Progenitor cell of endocrine pancreas (in vitro differentiated cells): ENCODE data around the gene TBX6. TPM values are rescaled to one million over a fixed set of nuclear protein-coding genes. Genes with fewer than 3 reads are reported as not detected.

Experiments used
- DNase-seq: peaks from one replicate; pipeline ENCODE4 v3.0.0; 2021; ENCODE audit warnings: low spot score; ENCODE audit not compliant: unreplicated experiment
- H3K27ac Mint-ChIP-seq: 2 replicates; pipeline ENCODE4 v1.8.0; 2021; ENCODE audit warnings: mild to moderate bottlenecking, moderate library complexity, mixed read lengths
- H3K27me3 Mint-ChIP-seq: 2 replicates; pipeline ENCODE4 v1.8.0; 2021; ENCODE audit warnings: mixed read lengths
- H3K36me3 Mint-ChIP-seq: 2 replicates; pipeline ENCODE4 v1.8.0; 2022; ENCODE audit warnings: mixed read lengths; ENCODE audit not compliant: insufficient read depth
- H3K4me1 Mint-ChIP-seq: 2 replicates; pipeline ENCODE4 v1.8.0; 2021; ENCODE audit warnings: low read depth, mixed read lengths
- H3K4me3 Mint-ChIP-seq: 2 replicates; pipeline ENCODE4 v1.8.0; 2021; ENCODE audit warnings: low read depth, mild to moderate bottlenecking, moderate library complexity, mixed read lengths
- H3K9me3 Mint-ChIP-seq: 2 replicates; pipeline ENCODE4 v1.8.0; 2021; ENCODE audit warnings: low read depth, mixed read lengths
- long read RNA-seq: library from polyadenylated mRNA; unstranded; transcript quantifications from one replicate; pipeline ENCODE4 v2.0.0, GENCODE V29; 2020
- total RNA-seq: library from RNA; stranded (reverse); gene quantifications from 2 replicates; pipeline ENCODE4 v1.2.1, GENCODE V29; 2021
- TF ChIP-seq, protein P1 (sequence below): fragments of 200-600 bp; sonication (generic); IDR thresholded peaks from one replicate; pipeline ENCODE4 v1.5.0; 2021; ENCODE audit warnings: antibody characterized with exemption, mild to moderate bottlenecking; ENCODE audit not compliant: unreplicated experiment

The TBX6 gene
- total RNA-seq, result 3.5 and 3.9 TPM in 2 replicates
- long read RNA-seq, result 0 reads

DNA sequence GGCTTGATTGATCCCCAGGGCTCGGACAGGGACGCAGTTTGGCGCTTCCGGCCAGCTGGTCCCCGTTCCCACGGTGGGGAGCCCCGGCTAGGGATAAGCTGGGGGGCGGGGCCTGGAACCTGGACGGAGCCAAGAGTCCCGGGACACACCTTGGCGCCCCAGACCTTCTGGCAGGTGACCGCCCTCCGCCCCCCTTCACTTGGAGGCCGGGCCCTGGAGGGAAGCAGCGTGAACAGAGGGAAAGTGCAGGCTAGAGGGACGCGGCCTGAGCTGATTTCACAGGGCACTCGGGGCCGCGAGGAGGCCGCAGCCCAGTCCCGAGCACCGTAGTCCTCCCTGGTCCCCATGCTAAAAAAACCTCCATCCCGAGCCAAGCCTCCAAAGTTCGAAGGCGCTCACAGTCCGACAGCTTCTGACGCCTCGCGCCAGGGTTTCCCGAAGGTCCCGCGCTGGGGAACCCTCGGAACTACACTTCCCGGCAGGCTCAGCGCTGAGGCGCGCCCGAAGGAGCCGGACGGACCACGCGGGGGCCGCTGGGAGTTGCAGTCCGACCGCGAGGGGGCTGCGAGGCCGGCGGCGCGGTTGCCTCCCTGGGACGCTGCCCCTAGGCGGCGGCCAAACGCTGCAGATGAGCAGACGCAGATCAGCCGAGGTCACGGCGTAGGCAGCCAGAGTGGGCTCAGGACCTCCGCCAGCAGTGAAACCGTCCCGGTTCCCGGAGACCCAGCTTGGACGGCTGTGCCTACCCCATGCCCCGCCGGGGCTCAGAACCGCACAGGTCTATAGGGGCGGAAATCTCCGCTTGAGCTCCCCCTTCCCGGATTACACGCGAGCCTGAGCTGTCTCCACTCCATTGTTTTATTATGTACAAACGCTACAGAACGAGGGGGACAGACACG, at the start of gene TBX6:
Gene TBX6 (minus strand): TSS at position 451 of the 899 bp plus-strand sequence. CDS start 731 bp downstream, outside the sequence.
- peak; percentile 94 for DNase-seq
- Mint-ChIP-seq H3K27me3 (no peaks in the 10 kb centered on the region), H3K4me3 (peak within 1 kb of the TSS; percentile 77), H3K27ac (peak within 1 kb of the TSS; percentile 73), H3K4me1 (peaks cover 20% of the 10 kb centered on the region), H3K36me3 (peaks cover 10% of the 10 kb centered on the region), H3K9me3 (peaks cover under 1% of the 10 kb centered on the region)
- TF ChIP-seq, protein P1, sequence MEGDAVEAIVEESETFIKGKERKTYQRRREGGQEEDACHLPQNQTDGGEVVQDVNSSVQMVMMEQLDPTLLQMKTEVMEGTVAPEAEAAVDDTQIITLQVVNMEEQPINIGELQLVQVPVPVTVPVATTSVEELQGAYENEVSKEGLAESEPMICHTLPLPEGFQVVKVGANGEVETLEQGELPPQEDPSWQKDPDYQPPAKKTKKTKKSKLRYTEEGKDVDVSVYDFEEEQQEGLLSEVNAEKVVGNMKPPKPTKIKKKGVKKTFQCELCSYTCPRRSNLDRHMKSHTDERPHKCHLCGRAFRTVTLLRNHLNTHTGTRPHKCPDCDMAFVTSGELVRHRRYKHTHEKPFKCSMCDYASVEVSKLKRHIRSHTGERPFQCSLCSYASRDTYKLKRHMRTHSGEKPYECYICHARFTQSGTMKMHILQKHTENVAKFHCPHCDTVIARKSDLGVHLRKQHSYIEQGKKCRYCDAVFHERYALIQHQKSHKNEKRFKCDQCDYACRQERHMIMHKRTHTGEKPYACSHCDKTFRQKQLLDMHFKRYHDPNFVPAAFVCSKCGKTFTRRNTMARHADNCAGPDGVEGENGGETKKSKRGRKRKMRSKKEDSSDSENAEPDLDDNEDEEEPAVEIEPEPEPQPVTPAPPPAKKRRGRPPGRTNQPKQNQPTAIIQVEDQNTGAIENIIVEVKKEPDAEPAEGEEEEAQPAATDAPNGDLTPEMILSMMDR, result peak; percentile 70

DNA sequence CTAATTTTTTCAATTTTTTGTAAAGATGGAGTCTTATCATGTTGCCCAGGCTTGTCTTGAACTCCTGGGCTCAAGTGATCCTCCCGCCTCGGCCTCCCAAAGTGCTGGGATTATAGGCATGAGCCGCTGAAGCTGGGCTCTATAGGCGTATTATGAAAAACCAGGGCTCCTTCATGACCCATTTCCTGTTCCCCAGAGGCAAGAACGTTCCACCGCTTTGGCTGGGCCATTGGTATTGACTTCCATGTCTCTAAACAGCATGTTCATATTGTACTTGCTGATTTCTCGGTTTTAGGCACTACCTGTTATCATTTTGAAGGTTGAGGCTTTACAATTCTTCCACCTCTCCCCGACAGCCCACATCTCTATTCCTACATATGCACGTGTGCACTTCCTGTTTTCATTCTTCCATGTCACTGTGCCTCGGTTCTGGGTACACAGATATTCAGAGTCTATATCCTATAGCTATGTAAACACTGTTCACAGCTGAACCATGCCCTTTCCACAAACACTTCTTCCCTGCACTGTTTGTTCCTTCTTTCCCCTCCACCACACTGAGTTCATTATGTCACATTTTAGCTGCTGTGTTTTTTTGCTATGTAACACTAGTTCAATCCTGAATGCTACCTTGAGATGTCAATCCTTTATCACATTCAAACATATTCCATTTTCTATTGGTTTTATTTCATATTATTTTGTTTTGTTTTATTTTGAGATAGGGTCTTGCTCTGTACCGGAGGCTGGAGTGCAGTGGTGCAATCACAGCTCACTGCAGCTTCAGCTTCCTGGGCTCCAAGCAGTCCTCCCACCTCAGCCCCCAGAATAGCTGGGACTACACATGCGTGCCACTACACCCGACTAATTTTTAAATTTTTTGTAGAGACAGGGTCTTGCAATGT, 48.1 kb upstream of the TBX6 start:
- H3K4me3 Mint-ChIP-seq, result no peak overlapping the region
- no peaks in the 10 kb centered on the region for H3K27me3 Mint-ChIP-seq
- H3K9me3 Mint-ChIP-seq, result no peaks in the 10 kb centered on the region
- peak overlapping the region; percentile 8 for H3K27ac Mint-ChIP-seq
- TF ChIP-seq, protein P1, result no peak
- no peaks in the 10 kb centered on the region for H3K36me3 Mint-ChIP-seq
- peaks cover 4% of the 10 kb centered on the region for H3K4me1 Mint-ChIP-seq
- DNase-seq, result no peak

GRCh38 chr16:30137897-30138296, 46.2 kb upstream of the TBX6 start:
- H3K27me3 Mint-ChIP-seq, result no peaks in the 10 kb centered on the region

GRCh38 chr16:30136971-30137605, 45.4 kb upstream of the TBX6 start:
- Mint-ChIP-seq H3K9me3 (no peaks in the 10 kb centered on the region), H3K27ac (no peak overlapping the region), H3K27me3 (no peaks in the 10 kb centered on the region), H3K36me3 (no peaks in the 10 kb centered on the region), H3K4me3 (no peak overlapping the region), H3K4me1 (peaks cover 4% of the 10 kb centered on the region)
- TF ChIP-seq, protein P1, result no peak
- DNase-seq, result no peak

More at GRCh38 chr16:30137897-30138296, 46.2 kb upstream of the TBX6 start:
- no peak for DNase-seq
- no peak overlapping the region for H3K27ac Mint-ChIP-seq
- H3K4me1 Mint-ChIP-seq, result peaks cover 4% of the 10 kb centered on the region
- no peak overlapping the region for H3K4me3 Mint-ChIP-seq
- H3K36me3 Mint-ChIP-seq, result no peaks in the 10 kb centered on the region
- no peaks in the 10 kb centered on the region for H3K9me3 Mint-ChIP-seq
- TF ChIP-seq, protein P1, result no peak
